Left lung (tissue), 10 donors: Measurements from ENCODE around the gene COX7A1. TPM values are rescaled to one million over a fixed set of nuclear protein-coding genes. Genes with fewer than 3 reads are reported as not detected.
"Not testable (repeated sequence)": the region's sequence is repeated elsewhere in the genome, so short reads cannot be mapped to it uniquely, and the experiment has no call there.

Experiments
- ATAC-seq: fragments of 200-7000 bp; cut with Tn5 transposase; one replicate; pipeline ENCODE4 v1.9.1; 2020; ENCODE audit warnings: moderate library complexity
- DNase-seq, 4 donors: peaks; one replicate each; pipeline ENCODE4 v3.0.0-alpha.2; 2013 to 2020
- H3K27ac ChIP-seq, 2 donors: fragments of 200-600 bp; sonication (generic) in 1 of 2; one replicate each; pipeline versions ENCODE4 v1.5.0 to v1.8.0; 2020 to 2021
- H3K27me3 ChIP-seq, 2 donors: fragments of 200-600 bp; sonication (generic) in 1 of 2; one replicate each; pipeline versions ENCODE4 v1.5.0 to v1.8.0; 2020 to 2021
- H3K36me3 ChIP-seq, 2 donors: fragments of 200-600 bp; sonication (generic) in 1 of 2; one replicate each; pipeline versions ENCODE4 v1.5.0 to v1.8.0; 2020 to 2021
- H3K4me1 ChIP-seq, 2 donors: fragments of 200-600 bp; one replicate each; pipeline ENCODE4 v1.8.0; 2021
- H3K4me3 ChIP-seq, 2 donors: fragments of 200-600 bp; sonication (generic) in 1 of 2; one replicate each; pipeline versions ENCODE4 v1.5.0 to v1.8.0; 2020 to 2021; ENCODE audit warnings: mild to moderate bottlenecking in 1 of 2
- H3K9me3 ChIP-seq, 2 donors: fragments of 200-600 bp; sonication (generic) in 1 of 2; one replicate each; pipeline versions ENCODE4 v1.5.0 to v1.8.0; 2020 to 2021
- intact Hi-C, 2 donors: fragments of 100-400 bp; cut with DNase I; formaldehyde crosslinking; loops; one replicate each; pipeline versions ENCODE4 v1.11.2 to v1.14.2; 2022
- polyA plus RNA-seq, 6 donors: library from polyadenylated mRNA; unstranded; fragments of 120-200 nt; gene quantifications; one replicate each; pipeline ENCODE4 v1.2.1, GENCODE V29; 2013; ENCODE audit not compliant: insufficient read length in 6 of 6
- total RNA-seq, 2 donors: library from RNA; stranded (reverse); fragmentation: NEBNext Ultra II Directional; extraction: Animal tissue kit (Norgen Biotek cat#: 25700); gene quantifications; one replicate each; pipeline ENCODE4 v1.2.1, GENCODE V29; 2021
- TF ChIP-seq, protein P1 (sequence below), 2 donors: fragments of 200-600 bp; sonication (generic) in 1 of 2; IDR thresholded peaks; one replicate each; pipeline versions ENCODE4 v1.5.0 to v1.8.0; 2021; ENCODE audit warnings: antibody characterized with exemption in 2 of 2
- donor health status: DM: no; HTN: yes; CAD: no.
- donor health status: DM: no; HTN: no; CAD: no.

Gene COX7A1
- total and polyA plus RNA-seq, 8 donors, result 29.4 to 64.9 (median 38.3) TPM

GRCh38 chr19:36183245-36183628, 31.0 kb upstream of the COX7A1 start:
- H3K9me3 ChIP-seq, result no peaks in the 10 kb centered on the region
- H3K27me3 ChIP-seq, result no peaks in the 10 kb centered on the region
- H3K36me3 ChIP-seq, result peaks cover 0 to 18% of the 10 kb centered on the region in 2 donors
- TF ChIP-seq, protein P1, sequence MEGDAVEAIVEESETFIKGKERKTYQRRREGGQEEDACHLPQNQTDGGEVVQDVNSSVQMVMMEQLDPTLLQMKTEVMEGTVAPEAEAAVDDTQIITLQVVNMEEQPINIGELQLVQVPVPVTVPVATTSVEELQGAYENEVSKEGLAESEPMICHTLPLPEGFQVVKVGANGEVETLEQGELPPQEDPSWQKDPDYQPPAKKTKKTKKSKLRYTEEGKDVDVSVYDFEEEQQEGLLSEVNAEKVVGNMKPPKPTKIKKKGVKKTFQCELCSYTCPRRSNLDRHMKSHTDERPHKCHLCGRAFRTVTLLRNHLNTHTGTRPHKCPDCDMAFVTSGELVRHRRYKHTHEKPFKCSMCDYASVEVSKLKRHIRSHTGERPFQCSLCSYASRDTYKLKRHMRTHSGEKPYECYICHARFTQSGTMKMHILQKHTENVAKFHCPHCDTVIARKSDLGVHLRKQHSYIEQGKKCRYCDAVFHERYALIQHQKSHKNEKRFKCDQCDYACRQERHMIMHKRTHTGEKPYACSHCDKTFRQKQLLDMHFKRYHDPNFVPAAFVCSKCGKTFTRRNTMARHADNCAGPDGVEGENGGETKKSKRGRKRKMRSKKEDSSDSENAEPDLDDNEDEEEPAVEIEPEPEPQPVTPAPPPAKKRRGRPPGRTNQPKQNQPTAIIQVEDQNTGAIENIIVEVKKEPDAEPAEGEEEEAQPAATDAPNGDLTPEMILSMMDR (IDR thresholded peaks at IDR 0.05), result no peak
- H3K4me1 ChIP-seq, result no peaks in the 10 kb centered on the region
- no peak overlapping the region for H3K27ac ChIP-seq
- ATAC-seq, result no peak
- no peak overlapping the region for H3K4me3 ChIP-seq
- DNase-seq, result no peak
- intact Hi-C loops, result no loop called here

DNA sequence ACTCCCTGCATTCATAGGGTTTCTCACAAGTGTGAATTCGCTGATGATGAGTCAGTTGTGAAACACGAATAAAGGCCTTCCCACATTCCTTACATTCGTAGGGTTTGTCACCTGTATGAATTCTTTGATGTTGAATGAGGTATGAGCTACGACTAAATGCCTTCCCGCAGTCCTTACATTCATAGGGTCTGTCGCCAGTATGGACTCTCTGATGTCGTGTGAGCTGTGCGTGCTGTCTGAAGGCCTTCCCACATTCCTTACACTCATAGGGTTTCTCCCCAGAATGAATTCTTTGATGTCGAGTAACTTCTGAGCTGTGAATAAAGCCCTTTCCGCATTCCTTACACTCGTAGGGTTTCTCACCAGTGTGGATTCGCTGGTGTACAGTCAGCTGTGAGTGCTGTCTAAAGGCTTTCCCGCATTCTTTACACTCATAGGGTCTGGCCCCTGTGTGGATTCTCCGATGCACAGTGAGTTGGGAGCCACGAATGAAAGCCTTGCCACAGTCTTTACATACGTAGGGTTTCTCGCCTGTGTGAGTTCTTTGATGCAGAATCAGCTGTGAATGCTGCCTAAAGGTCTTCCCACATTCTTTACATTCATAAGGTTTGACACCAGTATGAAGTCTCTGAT, 30.5 kb upstream of the COX7A1 start:
- ATAC-seq, result peak; percentile 22
- TF ChIP-seq, protein P1 (IDR thresholded peaks at IDR 0.05), result no peak

DNA sequence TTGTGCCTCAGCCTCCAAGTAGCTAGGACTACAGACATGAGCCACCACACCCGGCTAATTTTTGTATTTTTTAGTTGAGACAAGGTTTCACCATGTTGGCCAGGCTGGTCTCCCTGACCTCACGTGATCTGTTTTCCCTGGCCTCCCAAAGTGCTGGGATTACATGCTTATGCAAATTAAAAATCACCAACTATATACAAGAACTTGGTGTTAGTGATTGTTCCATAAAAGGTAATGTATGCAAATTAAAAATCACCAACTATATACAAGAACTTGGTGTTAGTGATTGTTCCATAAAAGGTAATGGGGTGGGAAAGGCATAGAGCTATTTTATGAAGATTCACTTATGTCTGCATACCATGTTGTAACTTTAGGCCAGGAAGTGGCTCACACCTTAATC, 26.8 kb upstream of the COX7A1 start:
- H3K27me3 ChIP-seq, H3K27ac ChIP-seq, DNase-seq, H3K4me1 ChIP-seq, H3K9me3 ChIP-seq, intact Hi-C loops, ATAC-seq, H3K4me3 ChIP-seq: not testable (repeated sequence)
- peaks cover 0 to 18% of the 10 kb centered on the region in 2 donors for H3K36me3 ChIP-seq

More for the DNA sequence above, 30.5 kb upstream of the COX7A1 start:
- DNase-seq, result no peak
- H3K36me3 ChIP-seq, result peaks cover 0 to 18% of the 10 kb centered on the region in 2 donors
- intact Hi-C loops, result no loop called here
- no peak overlapping the region for H3K4me3 ChIP-seq
- H3K9me3 ChIP-seq, result no peaks in the 10 kb centered on the region
- no peaks in the 10 kb centered on the region for H3K27me3 ChIP-seq
- no peaks in the 10 kb centered on the region for H3K4me1 ChIP-seq
- H3K27ac ChIP-seq, result no peak overlapping the region

DNA sequence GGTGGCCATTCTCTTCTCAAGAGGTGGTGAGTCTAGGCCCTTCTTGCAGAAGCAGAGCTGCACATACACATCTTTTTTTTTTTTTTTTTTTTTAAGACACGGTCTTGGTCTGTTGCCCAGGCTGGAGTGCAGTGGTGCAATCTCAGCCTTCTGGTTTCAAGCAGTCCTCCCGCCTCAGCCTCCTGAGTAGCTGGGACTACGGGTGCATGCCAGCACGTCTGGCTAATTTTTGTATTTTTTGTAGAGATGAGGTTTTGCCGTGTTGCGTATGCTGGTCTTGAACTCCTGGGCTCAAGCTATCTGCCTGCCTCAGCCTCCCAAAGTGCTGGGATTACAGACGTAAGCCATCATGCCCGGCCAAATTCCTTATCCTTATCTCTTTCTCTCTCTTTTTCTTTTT, 21.6 kb upstream of the COX7A1 start:
- intact Hi-C loops, result not testable (repeated sequence)

DNA sequence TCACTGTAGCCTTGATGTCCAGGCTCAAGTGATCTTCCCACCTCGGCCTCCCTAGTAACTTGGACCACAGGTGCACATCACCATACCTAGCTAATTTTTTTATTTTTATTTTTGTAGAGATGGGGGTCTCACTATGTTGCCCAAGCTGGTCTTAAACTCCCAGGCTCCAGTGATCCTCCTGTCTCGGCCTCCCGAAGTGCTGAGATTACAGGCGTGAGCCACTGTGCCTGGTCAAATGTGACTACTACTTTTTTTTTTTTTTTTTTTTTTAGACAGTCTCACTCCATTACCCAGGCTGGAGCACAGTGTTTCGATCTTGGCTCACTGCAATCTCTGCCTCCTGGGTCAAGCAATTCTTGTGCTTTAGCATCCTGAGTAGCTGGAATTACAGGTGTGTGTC, 20.6 kb upstream of the COX7A1 start:
- no peaks in the 10 kb centered on the region for H3K27me3 ChIP-seq
- ATAC-seq, result no peak
- H3K36me3 ChIP-seq, result no peaks in the 10 kb centered on the region
- DNase-seq, result no peak
- intact Hi-C loops, result no loop called here
- H3K27ac ChIP-seq, result no peak overlapping the region
- no peaks in the 10 kb centered on the region for H3K9me3 ChIP-seq
- H3K4me3 ChIP-seq, result no peak overlapping the region
- TF ChIP-seq, protein P1 (IDR thresholded peaks at IDR 0.05), result no peak
- H3K4me1 ChIP-seq, result peaks cover 0 to 6% of the 10 kb centered on the region in 2 donors

More for the DNA sequence above, 21.6 kb upstream of the COX7A1 start:
- DNase-seq, H3K4me3 ChIP-seq, H3K36me3 ChIP-seq, H3K27ac ChIP-seq, H3K9me3 ChIP-seq, H3K27me3 ChIP-seq, ATAC-seq, H3K4me1 ChIP-seq: not testable (repeated sequence)

- no peaks in the 10 kb centered on the region for H3K9me3 ChIP-seq
- H3K27ac ChIP-seq, result peak overlapping the region in 1 of 2 donors; percentile 80
- intact Hi-C loops, result no loop called here
- H3K27me3 ChIP-seq, result no peaks in the 10 kb centered on the region
- H3K4me1 ChIP-seq, result peaks cover 0 to 6% of the 10 kb centered on the region in 2 donors
- no peaks in the 10 kb centered on the region for H3K36me3 ChIP-seq
- DNase-seq (no peak), ATAC-seq (no peak)
- TF ChIP-seq, protein P1 (IDR thresholded peaks at IDR 0.05), result no peak
- H3K4me3 ChIP-seq, result no peak overlapping the region
Observed at GRCh38 chr19:36169084-36169760, 17.0 kb upstream of the COX7A1 start.
